ENCODE data around the gene INO80E. TPM values are rescaled to one million over a fixed set of nuclear protein-coding genes. Genes with fewer than 3 reads are reported as not detected.
"Not testable (repeated sequence)": the region's sequence is repeated elsewhere in the genome, so short reads cannot be mapped to it uniquely, and the experiment has no call there.

Gene INO80E
- polyA plus RNA-seq, 1 donor, result 46.2 TPM

- DNase-seq, result no peak
These were observed 11.4 kb downstream of the INO80E start for GRCh38 chr16:30007378-30007895.

GRCh38 chr16:30009085-30009862 lies 13.2 kb downstream of the INO80E start:
- no peak for DNase-seq

GRCh38 chr16:30009990-30010843 lies 14.2 kb downstream of the INO80E start:
- DNase-seq, result no peak

DNA sequence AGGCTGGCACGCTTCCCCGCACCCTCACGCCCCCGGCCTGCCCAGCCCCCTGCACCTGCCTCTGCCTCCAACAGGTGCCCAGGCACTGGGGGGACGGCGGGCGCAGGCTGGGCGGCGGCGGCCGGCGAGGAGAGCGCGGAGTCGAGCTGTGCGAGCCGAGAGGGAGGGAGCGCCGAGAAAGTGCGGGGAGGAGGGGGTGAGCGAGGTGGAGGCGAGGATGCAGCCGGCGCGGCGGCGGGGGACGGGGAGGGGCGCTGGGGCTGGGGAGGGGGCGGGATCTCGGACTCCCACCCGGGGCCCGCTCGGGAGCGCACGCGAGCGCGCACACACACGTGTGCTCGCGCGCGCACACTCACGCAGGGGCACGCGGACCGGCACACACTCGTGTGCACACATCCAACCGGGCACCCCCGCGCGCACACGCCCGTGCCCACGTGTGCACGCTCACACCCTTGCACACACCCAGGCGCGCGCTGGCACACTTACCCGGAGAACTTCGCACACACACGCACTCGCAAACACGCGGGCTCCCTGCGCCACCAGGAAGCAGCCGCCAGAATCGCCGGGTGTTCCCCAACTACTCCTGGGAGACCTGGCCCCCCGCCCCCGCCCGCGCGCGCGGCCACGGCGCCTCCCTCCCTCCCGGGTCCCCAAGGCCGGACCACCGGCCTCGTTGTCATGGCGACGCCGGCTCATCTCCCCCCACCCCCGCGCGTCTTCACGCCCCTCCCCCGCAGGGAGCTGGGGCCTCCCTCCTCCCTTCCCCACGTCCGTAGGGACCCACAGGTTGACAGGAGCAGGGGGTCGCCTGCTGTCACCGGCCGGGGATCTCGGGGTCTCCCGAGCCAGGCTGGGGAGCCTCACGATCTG lies 15.0 kb downstream of the INO80E start, which contains the start of gene DOC2A:
Gene DOC2A, minus strand, starts transcription at position 184 of the 870 bp plus-strand sequence. CDS start 805 bp downstream, outside the sequence.
- DNase-seq, result no peak

GRCh38 chr16:30011714-30012504 lies 15.9 kb downstream of the INO80E start:
- no peak for DNase-seq

DNA sequence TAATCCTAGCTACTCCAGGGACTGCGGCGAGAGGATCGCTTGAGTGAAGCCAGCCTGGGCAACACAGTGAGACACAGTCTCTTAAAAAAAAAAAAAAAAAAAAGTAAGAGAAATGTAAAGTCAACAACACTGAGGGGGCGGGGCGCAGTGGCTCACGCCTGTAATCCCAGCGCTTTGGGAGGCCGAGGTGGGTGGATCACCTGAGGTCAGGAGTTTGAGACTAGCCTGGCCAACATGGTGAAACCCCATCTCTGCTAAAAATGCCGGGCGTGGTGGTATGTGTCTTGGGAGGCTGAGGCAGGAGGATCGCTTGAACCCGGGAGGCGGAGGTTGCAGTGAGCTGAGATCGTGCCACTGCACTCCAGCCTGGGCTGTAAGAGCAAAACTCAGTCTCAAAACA lies 16.6 kb downstream of the INO80E start:
- DNase-seq, result not testable (repeated sequence)

GRCh38 chr16:30015450-30015849 lies 19.4 kb downstream of the INO80E start:
- not testable (repeated sequence) for DNase-seq

GRCh38 chr16:30016555-30017276 lies 20.7 kb downstream of the INO80E start:
- no peak for DNase-seq

GRCh38 chr16:30017277-30017656 lies 21.2 kb downstream of the INO80E start:
- no peak for DNase-seq

GRCh38 chr16:30017937-30018336 lies 21.9 kb downstream of the INO80E start:
- DNase-seq, result not testable (repeated sequence)

GRCh38 chr16:30018731-30019158 lies 22.7 kb downstream of the INO80E start:
- DNase-seq, result no peak

DNA sequence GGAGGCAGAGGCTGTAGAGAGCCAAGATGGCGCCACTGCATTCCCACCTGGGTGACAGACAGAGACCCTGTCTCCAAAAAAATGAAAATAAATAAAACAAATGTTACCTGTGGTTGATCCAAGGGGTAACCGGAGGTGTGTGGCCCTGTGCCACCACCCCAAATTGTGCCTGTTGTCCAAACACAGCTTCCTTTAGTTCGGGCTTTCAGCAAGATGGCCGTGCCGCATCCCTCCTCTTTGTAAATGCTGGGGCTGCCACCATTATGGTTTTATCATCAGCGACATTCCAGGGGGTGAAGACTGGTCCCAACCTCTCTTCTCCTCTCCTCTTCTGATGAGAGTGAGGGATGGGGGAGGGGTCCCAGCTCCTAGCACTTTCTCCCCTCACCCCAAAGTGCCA lies 26.8 kb downstream of the INO80E start, which contains the start of gene C16orf92:
Gene C16orf92, plus strand, starts transcription at position 312 of the 400 bp plus-strand sequence. CDS start 143 bp downstream, outside the sequence.
- no peak for DNase-seq

DNA sequence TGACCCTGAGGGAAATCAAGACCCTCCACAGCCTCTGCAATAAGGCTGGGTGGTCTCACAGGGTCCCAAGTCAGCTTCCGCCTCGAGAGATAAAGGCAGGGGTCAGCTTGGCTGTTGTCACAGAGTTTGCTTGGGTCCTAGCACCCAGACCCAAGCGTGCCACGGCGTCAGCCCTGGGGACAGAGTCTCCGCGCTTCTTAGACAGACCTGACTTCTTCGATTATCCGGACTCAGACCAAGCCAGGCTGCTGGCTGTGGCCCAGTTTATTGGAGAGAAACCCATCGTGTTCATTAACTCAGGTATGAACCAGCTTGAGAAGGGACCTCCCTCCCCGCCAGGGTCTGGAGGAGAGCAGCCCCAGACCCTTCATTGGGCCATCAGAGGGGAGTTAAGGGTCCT lies 27.5 kb downstream of the INO80E start:
- DNase-seq, result no peak

- no peak for DNase-seq
These were observed 28.4 kb downstream of the INO80E start for GRCh38 chr16:30024451-30024850.

DNA sequence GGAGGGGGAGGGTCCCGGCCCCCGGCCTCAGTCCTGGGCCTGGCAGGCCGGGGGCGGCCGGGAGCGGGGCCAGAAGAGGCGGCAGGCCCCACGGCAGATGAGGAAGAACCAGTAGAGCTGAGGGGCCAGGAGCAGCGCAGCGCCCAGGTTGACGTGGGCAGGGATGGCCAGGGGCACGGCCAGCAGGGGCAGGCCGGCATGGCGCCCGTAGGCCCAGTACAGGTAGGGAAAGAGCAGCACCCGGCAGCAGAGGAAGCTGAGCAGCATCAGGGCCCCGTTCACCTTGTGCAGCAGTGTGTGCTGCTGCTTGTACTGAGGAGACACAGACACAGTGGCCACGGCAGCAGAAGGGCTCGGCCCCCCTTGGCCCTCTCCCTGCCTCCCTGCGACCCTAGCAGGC lies 29.1 kb downstream of the INO80E start:
- no peak for DNase-seq

- DNase-seq, result no peak
These were observed 29.5 kb downstream of the INO80E start for GRCh38 chr16:30025574-30025973.

GRCh38 chr16:30026449-30026848 lies 30.4 kb downstream of the INO80E start:
- DNase-seq, result no peak

GRCh38 chr16:30027588-30028437 lies 31.8 kb downstream of the INO80E start:
- no peak for DNase-seq

- peak; percentile 31 for DNase-seq
These were observed 32.5 kb downstream of the INO80E start for GRCh38 chr16:30028438-30029076.

Data from left kidney (tissue), 2 donors.